NCI-H146 treated with DMSO at 0.1 percent for 48 hours (cell line): ENCODE measurements around the gene CTSZ.
"Not testable (repeated sequence)": the region's sequence is repeated elsewhere in the genome, so short reads cannot be mapped to it uniquely, and the experiment has no call there.

Experiments used
- DNase-seq: peaks from one replicate; lab custom pipeline; 2025; ENCODE audit not compliant: unreplicated experiment; lab: John Stamatoyannopoulos, UW

The CTSZ gene

DNA sequence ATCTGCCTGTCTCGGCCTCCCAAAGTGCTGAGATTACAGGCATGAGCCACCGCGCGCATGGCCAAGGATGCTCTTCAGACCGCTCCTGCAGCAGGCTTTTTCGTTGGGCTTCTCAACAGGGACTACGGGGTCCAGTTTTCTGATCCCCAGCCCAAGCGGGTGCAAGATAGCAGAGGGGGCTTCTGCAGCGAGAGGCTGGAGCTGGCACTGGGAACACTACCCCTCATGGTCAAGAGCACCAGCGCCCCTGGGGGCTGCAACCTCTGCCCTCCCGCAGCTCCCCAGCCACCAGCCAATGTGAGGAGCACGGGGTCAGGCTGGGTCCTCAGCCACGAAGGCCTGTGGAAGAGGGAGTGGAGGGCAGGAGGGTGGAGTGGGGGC lies 6.0 kb downstream of the CTSZ start:
- DNase-seq: no peak

DNA sequence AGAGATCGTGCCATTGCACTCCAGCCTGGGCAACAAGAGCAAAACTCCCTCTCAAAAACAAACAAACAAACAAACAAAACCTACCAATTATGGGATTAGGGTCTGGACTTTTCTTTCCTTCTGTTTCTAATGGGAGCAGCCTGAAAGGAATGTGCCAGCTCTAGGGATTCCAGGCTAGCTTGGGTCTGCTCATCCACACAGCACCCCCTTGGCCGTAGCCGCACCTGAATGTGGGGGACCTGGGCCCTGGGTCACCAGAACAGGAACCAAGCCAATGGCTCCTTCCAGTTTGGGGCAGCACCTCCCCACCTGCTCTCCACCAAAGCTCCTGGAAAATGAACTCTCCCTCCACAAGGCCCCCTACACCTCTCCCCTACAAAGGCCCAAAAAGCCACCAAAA lies 6.7 kb downstream of the CTSZ start:
- no peak for DNase-seq

DNA sequence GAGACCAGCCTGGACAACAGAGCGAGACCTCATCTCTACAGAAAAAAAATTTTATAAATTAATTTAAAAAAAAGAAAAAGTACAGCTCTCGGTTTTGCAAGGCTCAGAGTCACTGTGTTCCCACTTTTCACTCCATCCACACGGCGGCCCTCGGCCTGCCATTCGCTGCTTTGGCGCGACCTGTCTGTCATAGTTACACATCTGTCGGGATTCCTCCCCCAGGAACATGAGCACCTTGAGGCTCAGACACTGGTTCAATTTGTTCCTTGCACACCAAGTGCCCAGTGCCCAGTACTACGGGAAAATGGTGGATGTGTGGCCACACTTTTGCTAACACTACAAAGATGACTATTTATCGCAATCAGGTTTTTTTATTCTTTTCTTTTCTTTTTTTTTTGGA lies 8.4 kb downstream of the CTSZ start:
- no peak for DNase-seq

DNA sequence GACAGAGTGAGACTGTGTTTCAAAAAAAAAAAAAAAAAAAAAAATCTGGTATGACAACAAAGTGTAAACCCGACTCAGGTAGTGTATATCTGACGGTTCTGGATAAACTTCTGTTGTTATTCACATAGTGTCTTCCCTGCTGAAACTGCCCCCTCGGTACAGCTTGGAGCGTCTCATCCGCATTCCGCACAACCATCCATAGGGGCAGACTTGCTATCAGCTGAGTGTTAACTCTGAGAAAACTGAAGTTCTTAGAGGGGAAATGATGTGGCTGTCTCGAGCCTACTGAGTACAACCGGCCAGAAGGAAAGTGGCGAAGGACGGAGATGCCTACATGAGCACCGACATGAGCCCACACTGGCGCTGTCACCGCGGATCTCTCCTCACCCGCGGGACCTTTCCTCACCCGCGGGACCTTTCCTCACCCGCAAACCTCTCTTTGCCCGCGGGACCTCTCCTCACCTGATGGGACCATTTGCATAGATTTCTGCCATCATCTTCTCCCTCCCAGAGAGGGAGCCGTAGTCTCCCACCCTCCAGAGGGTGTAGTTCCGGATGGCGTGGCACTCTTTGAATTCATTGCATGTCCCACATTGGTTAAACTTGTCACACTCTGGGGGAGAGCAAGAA lies 9.8 kb downstream of the CTSZ start:
- no peak for DNase-seq

DNA sequence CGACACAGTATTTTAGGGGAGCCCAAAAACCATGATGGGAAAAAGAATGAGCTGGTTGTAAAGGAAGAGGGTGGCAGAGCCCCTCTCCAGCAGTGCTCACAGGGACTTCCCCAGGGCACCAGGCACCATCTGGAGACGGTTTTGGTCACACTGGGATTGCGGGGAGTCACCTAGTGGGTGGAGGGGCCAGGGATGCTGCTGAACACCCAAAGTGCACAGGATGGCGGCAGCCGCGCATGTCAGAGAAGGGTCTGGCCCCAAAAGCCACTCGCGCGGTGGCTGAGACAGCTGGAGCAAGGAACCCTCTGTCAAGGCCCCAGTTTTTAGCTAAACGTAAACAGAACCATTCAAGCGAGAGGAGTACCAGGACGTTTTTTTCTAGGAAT lies 10.8 kb downstream of the CTSZ start:
- DNase-seq: no peak

DNA sequence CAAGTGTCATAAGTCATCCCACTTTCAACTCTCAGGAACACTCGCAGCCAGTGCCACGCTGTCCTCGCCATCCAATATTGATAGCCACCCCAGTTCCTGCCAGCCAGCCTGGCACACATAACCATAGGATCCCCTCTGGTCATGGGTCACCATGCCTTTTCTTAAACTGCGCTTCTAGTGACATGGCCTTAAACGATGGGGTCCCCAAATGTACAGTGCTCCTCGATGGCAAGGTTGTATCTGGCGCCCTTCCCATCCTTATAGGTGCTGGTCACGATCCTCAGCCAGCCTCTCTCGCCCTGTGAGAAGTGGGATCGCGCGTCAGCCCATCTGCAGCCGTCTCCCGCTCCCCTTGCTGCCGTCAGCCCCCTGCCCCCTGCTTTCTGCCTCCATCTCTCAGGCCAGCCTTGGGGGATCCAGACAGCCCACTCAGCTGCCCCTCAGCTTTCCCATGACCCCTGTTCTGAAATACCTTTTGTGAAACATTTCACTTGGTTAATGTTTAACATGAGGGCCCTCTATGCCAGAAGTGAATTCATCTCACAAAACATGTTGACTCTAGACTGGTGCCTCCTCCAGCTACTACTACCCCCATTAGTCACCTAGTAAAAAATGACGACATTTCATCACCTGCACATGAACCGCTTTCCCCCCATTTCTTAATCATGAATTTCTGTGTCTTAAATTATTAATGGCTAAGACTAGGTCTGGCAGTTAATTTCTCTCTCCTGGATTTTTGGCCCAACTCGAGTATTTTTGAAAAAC lies 11.4 kb downstream of the CTSZ start:
- no peak for DNase-seq

DNA sequence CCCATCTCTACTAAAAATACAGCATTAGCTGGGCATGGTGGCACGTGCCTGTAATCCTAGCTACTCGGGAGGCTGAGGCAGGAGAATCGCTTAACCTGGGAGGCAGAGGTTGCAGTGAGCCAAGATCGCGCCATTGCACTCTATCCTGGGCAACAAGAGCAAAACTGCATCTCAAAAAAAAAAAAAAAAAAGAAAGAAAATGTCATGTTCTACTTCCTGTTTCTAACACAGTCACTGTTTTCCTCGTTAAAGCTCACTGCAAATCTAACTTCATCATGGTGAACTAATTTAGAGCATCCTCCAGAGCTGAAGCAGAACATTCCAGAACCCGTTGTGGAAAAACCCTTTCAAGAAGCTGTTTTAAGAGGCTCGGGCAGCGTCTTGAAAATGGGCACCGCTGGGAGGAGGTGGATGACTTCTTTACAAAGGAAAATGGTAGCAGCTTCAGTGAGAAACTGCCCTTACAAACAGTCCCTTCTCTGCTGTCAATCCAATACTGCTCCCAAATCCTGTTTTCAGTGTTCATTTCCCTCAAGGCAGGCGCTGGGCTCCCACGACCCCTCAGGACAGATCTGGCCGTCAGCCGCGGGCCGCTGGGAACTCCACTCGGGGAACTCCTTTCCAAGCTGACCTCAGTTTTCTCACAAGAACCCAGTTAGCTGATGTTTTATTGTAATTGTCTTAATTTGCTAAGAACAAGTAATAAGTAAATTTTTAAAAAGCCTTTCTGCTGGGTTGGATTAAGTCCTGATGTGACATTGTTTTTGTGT lies 12.5 kb downstream of the CTSZ start:
- DNase-seq: no peak

DNA sequence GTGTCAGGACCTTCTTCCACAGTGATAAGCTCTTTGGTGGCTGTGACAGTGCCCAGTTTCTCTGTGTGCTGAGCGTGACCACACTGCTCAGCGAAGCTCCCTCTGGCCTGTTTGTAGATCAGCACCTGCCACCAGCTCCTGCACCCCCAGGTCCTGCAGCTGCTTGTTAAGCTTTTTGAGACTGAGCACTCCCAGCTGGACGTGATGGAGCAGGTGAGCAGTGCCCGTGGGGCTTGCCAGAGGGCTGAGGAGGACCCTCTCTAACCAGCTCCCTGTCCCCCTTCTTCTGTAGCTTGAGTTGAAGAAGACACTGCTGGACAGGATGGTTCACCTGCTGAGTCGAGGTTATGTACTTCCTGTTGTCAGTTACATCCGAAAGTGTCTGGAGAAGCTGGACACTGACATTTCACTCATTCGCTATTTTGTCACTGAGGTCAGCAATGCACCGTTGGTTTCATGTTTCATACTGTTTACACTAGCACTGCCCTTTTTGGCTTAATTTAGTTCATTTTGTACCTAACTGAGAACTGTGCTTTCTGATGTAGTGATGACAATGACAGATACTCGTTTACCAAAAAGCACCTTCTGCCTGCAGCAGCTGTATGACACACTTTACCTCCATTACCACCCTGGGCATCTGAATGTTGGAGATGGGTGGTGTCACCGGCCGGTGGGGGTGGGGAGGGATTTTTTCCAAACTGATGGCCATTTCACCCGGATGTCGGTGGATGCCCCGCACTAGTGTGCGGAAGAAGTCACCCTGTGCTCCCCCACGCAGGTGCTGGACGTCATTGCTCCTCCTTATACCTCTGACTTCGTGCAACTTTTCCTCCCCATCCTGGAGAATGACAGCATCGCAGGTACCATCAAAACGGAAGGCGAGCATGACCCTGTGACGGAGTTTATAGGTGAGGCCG lies 13.5 kb downstream of the CTSZ start:
- DNase-seq: no peak

DNA sequence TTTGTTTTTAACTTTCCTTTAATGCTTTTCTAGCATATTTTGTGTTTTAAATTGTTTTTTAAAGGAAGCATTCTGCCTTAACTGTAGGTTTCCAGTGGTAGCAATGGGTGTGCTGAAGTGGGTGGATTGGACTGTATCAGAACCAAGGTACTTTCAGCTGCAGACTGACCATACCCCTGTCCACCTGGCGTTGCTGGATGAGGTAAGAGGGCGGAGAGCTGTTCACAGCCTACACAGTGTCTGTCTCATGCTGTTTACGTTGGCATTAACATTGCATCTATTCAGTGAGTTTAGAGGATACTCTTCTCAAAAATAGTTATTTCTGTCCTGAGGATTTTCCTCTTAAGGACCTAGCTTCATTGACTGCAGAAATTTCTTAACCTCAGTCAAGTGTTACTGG lies 14.1 kb downstream of the CTSZ start:
- no peak for DNase-seq

DNA sequence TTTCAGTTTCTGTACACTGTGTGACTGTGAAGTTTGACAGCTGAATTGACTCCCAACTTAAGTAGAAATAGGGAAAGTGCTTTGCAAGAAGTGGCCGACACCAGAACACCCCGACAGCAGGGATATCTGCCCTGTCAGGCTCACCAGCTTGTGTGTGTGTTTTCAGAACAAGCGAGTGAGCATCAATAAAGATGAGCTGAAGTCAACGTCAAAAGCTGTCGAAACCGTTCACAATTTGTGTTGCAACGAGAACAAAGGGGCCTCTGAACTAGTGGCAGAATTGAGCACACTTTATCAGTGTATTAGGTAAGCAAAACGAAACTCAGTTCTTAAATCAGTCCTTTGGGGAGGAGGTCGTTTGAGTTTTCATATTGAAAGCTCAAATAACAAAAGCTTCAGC lies 15.3 kb downstream of the CTSZ start:
- no peak for DNase-seq

DNA sequence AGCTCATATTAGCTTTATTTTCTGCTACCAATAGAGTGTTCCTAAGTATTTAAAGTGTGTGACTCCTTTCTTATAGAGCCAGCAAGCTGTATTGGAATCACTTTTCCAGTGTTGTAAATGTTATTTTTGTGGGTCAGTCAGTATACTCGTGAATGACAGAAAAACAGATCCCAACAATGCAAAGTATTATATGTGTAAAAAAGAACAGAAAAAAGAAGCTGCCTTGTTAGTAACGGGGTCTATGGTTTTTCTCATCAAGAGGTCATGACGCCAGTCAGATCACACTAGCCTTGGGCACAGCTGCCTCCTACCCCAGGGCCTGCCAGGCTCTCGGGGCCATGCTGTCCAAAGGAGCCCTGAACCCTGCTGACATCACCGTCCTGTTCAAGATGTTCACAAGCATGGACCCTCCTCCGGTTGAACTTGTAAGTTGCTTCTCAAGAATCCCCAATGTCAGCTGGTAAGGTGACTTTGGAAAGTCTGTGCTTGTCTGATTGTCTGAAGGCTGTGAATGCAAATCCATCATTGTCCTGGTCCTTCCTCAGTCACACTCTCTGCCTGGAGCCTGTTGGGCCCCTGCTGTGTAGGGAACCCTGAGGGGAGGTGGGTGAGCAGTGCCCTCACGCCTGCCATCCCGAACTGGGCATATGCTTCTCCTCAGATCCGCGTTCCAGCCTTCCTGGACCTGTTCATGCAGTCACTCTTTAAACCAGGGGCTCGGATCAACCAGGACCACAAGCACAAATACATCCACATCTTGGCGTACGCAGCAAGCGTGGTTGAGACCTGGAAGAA lies 16.2 kb downstream of the CTSZ start:
- DNase-seq: no peak

DNA sequence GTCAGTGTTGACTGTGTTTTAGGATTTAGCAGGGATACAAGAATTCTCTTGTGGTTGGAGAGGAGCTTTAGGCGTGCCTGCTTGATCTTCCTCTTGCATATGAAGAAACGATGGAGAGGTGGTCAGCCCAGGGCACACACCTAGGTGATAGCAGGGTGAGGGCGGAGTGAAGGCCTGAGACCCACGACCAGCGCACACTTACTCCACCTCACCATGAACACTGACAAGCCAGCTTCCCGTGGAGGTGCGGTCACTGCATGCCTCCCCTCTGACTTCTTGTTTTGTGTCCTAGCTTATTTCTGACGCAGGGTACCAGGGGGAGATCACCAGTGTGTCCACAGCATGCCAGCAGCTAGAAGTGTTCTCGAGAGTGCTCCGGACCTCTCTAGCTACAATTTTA lies 17.9 kb downstream of the CTSZ start:
- no peak for DNase-seq

DNA sequence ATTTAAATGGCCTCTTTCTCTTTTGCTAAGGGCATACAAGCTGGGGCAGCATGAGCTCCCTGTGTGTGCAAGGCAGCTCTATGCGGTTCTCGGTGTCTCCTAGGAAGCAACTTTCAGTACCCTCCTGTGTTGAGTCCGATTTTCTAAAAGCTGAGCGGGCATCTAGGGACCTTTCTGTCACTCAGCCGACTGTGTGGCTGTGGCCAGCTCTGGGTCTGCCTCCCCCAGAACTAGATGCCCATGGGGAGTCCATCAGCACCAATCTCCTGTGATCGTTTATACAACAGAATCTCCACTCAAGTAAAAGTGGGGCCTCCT lies 18.5 kb downstream of the CTSZ start:
- no peak for DNase-seq

DNA sequence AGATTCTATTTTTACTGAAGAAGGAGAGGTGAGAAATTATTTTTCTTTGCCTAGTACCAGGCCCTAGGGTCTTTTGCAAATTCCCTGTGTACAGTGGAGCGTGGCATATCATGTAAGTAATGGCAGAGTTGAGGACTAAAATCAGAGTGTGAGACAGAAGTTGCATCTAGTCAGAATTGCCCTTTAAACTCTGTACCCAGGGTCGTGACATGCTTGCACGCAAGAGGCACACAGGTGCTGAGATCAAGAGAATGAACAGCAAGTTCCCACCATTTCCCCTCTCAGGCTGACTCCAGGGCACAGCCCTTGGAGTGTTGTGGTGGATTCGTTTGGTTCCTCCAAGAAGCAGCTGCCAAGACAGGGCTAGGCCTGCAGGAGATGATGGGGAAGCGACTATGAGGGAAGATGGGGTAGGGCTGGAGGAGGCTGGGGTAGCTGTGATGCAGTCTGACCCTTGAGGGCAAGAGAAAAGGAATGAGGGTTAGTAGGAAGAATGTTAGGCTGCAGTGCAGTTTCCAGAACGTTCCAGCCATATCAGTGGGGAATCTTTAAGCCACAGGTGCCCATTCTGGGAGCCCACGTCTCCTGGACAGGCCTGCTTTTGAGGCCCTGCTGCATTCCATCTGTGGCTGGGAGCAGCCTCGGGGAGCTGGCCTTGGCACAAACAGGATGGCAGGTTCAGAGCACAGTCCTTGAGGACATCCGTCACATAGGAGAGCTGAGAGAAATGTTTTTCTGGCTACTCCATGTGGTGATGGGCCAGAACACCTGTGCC lies 19.1 kb downstream of the CTSZ start:
- no peak for DNase-seq

DNA sequence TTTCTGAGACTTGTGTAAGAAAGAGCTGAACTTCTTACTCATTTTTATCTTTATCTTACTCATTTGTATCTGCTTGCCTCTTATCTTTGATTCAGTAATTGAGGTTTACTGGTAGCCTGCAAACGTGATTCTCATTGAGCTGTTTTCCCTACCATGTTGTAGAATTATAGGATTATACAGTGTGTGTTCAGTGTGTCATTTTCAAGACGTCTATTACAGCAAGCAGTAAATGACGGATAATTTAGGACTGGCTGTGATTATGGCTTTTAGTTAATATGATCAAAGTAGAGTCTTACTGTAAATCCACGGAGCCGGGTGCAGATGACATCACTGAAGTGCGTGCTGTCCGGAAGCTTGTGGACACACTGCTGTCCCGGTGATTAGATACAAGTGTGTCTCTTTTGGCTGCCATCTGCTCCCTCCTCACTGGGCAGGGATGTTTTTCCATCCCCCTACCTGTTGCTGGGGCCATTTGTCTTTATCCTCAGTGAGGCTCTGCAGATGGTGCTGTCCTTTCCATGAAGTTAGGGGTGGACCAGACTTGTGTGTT lies 20.0 kb downstream of the CTSZ start:
- DNase-seq: no peak

DNA sequence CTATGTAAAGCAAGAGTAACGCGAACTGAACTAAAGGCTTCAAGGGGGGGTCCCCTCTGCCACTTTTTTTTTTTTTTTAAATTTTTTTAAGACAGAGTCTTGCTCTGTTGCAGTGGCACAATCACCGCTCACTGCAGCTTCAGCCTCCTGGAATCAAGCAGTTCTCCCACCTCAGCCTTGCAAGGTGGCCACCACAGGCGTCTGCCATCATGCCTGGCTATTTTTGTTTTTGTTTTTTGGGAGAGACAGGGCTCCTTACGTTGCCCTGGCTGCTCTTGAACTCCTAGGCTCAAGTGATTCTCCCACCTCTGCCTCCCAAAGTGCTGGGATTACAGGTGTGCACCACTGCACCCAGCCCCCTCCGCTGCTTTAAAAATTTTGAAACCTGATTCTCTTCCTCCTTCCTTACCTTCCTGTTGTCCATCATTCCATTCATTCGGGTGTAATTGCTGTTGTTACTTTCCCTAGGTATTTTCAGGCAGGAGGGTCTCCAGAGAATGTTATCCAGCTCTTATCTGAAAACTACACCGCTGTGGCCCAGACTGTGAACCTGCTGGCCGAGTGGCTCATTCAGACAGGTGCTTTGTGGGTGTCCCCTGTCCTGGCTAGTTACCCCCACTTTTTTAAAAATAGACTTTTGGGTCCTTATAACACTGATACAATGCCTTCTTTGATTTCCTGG lies 20.6 kb downstream of the CTSZ start:
- no peak for DNase-seq

DNA sequence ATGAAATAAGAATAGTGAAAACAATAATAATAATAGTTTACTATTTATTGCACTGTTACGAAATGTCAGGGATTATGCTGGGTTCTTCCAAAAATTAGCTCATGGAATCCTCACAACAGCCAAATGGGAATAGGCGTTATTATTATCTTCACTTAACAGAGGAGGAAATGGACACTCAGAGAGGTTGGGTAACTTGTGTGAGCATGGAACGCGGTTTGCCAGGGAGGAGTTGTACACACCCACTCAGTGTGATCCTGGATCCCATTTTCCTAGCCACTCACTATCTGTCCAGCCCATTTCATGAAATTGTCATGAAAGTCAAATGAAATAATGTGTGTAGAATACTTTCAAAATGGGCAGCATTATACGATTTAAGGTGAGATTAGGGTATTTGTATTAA lies 21.4 kb downstream of the CTSZ start:
- DNase-seq: no peak

DNA sequence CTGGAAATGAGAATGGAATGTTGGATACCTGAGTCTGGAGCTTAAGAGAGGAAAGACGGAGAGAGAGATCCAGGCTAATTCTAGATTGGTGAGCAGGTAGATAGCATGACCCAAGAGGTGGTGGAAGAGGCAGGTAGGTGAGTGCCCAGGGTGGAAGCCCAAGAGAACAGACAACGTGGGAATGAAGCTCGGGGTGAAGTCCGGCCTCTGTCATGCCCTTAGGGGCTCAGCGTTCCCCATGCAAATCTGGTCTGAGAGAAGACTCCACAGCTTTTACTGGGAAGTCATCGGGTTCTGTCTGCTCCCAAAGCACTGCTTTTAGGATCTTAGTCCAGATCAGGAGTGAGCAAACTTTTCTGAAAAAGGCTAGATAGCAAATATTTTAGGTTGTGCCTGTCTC lies 22.4 kb downstream of the CTSZ start:
- no peak for DNase-seq

DNA sequence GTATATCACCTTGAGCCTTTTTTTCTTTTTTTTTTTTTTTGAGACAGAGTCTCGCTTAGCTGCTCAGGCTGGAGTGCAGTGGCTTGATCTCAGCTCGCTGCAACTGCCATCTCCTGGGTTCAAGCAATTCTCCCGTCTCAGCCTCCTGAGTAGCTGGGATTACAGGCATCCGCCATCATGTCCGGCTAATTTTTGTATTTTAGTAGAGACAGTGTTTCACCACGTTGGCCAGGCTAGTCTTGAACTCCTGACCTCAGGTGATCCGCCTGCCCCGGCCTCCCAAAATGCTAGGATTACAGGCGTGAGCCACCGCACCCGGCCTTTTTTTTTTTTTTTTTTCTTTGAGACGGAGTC lies 24.0 kb downstream of the CTSZ start:
- not testable (repeated sequence) for DNase-seq
